Activated naive CD4-positive, alpha-beta T cell treated with Interleukin-2 at 50 U/mL for 16 hours (primary cell): Measurements from ENCODE around the gene SDK2.

Experiments used
- DNase-seq: peaks from one replicate; pipeline ENCODE4 v3.0.0-alpha.2; 2020

SDK2 gene

GRCh38 chr17:73650617-73651200 lies 6.5 kb upstream of the SDK2 start:
- DNase-seq, result no peak

- no peak for DNase-seq
Measured at GRCh38 chr17:73650140-73650539, 5.9 kb upstream of the SDK2 start.

GRCh38 chr17:73648974-73649373 lies 4.7 kb upstream of the SDK2 start:
- no peak for DNase-seq

- no peak for DNase-seq
Measured at GRCh38 chr17:73648543-73648820, 4.2 kb upstream of the SDK2 start.

GRCh38 chr17:73647772-73648542 lies 3.7 kb upstream of the SDK2 start:
- no peak for DNase-seq

GRCh38 chr17:73647301-73647695 lies 3.1 kb upstream of the SDK2 start:
- no peak for DNase-seq

- DNase-seq, result no peak
Measured at GRCh38 chr17:73646409-73647300, 2.4 kb upstream of the SDK2 start.

- DNase-seq, result no peak
Measured at GRCh38 chr17:73645050-73645871, 1.0 kb upstream of the SDK2 start.

GRCh38 chr17:73643852-73644144 lies 447 bp downstream of the SDK2 start:
- DNase-seq, result no peak

- no peak for DNase-seq
Measured at GRCh38 chr17:73643001-73643851, 1.0 kb downstream of the SDK2 start.

- no peak for DNase-seq
Measured at GRCh38 chr17:73642659-73643000, 1.6 kb downstream of the SDK2 start.

GRCh38 chr17:73641826-73642600 lies 2.2 kb downstream of the SDK2 start:
- no peak for DNase-seq

GRCh38 chr17:73640691-73641090 lies 3.6 kb downstream of the SDK2 start:
- no peak for DNase-seq

GRCh38 chr17:73639932-73640331 lies 4.3 kb downstream of the SDK2 start:
- DNase-seq, result no peak

GRCh38 chr17:73639322-73639721 lies 4.9 kb downstream of the SDK2 start:
- no peak for DNase-seq

GRCh38 chr17:73638556-73638955 lies 5.7 kb downstream of the SDK2 start:
- no peak for DNase-seq

GRCh38 chr17:73637866-73638265 lies 6.4 kb downstream of the SDK2 start:
- no peak for DNase-seq

- no peak for DNase-seq
Measured at GRCh38 chr17:73635101-73635817, 9.0 kb downstream of the SDK2 start.

- DNase-seq, result no peak
Measured at GRCh38 chr17:73634629-73635028, 9.6 kb downstream of the SDK2 start.

- no peak for DNase-seq
Measured at GRCh38 chr17:73633736-73634135, 10.5 kb downstream of the SDK2 start.

GRCh38 chr17:73632513-73632912 lies 11.7 kb downstream of the SDK2 start:
- no peak for DNase-seq
